OCI-LY3 (cell line): ENCODE data around the gene PLXNC1.
A peak's percentile ranks its signal among the peaks of the same experiment; 100 is the strongest.

Experiments used
- H2AFZ ChIP-seq: fragments of 200-600, 300-600 bp; shearing (Covaris generic); 2 replicates; pipeline ENCODE4 v1.6.0; 2014; ENCODE audit warnings: antibody characterized with exemption, low read depth, low read length
- H3K27ac ChIP-seq: fragments of 200-600, 300-600 bp; sonication (generic); 2 replicates; pipeline ENCODE4 v1.5.1; 2014; ENCODE audit warnings: mild to moderate bottlenecking, low read length, moderate library complexity, mixed read lengths
- H3K27me3 ChIP-seq: fragments of 200-600, 300-600 bp; sonication (generic); 2 replicates; pipeline ENCODE4 v1.6.1; 2014; ENCODE audit warnings: low read depth, low read length, mixed read lengths
- H3K36me3 ChIP-seq: fragments of 200-600, 300-600 bp; sonication (generic); replicated peaks from 2 replicates; pipeline ENCODE3; 2014; ENCODE audit warnings: low read depth, low read length, mixed read lengths
- H3K4me1 ChIP-seq: fragments of 300-600, 200-600 bp; sonication (generic); 2 replicates; pipeline ENCODE4 v1.6.1; 2014; ENCODE audit warnings: low read length, mixed read lengths
- H3K4me2 ChIP-seq: fragments of 200-600, 300-600 bp; sonication (generic); 2 replicates; pipeline ENCODE4 v1.6.1; 2014; ENCODE audit warnings: low read length, mixed read lengths
- H3K4me3 ChIP-seq: fragments of 300-600, 200-600 bp; sonication (generic); 2 replicates; pipeline ENCODE4 v1.5.1; 2014; ENCODE audit warnings: antibody characterized with exemption, mild to moderate bottlenecking, low read length, moderate library complexity
- H3K79me2 ChIP-seq: fragments of 300-600, 200-600 bp; shearing (Covaris generic); 2 replicates; pipeline ENCODE4 v1.6.1; 2014; ENCODE audit warnings: mild to moderate bottlenecking, low read length, mixed read lengths
- H3K9ac ChIP-seq: fragments of 300-600, 200-600 bp; shearing (Covaris generic); 2 replicates; pipeline ENCODE4 v1.6.0; 2014; ENCODE audit warnings: mild to moderate bottlenecking, low read length, moderate library complexity
- H3K9me3 ChIP-seq: fragments of 200-600, 300-600 bp; shearing (Covaris generic); 2 replicates; pipeline ENCODE4 v1.6.1; 2014; ENCODE audit warnings: low read length, mixed read lengths; ENCODE audit not compliant: insufficient read depth
- H4K20me1 ChIP-seq: fragments of 200-600, 300-600 bp; sonication (generic); 2 replicates; pipeline ENCODE4 v1.6.1; 2016; ENCODE audit warnings: low read length, mixed read lengths; ENCODE audit not compliant: insufficient read depth
- CTCF ChIP-seq: fragments of 200-600, 300-600 bp; sonication (generic); IDR thresholded peaks from 2 replicates; pipeline ENCODE4 v1.5.1; 2014; ENCODE audit warnings: antibody characterized with exemption, low read length, low read depth
- EZH2phosphoT487 ChIP-seq: fragments of 200-600 bp; shearing (Covaris generic); IDR thresholded peaks from 2 replicates; pipeline ENCODE4 v1.6.1; 2018; ENCODE audit warnings: antibody characterized with exemption, mixed run types, low read depth

Gene PLXNC1

GRCh38 chr12:94244165-94245133 is 96.1 kb downstream of the PLXNC1 start:
- Histone ChIP-seq H3K9ac (no peak overlapping the region), H3K4me2 (peak overlapping the region; percentile 37), H3K27me3 (peaks cover 18% of the 10 kb centered on the region; the same call in 1 of the 2 replicates), H3K9me3 (no peaks in the 10 kb centered on the region), H3K79me2 (no peaks in the 10 kb centered on the region), H4K20me1 (no peaks in the 10 kb centered on the region), H3K4me1 (peaks cover 30% of the 10 kb centered on the region), H3K27ac (no peak overlapping the region), H3K4me3 (no peak overlapping the region), H2AFZ (peak overlapping the region; percentile 62; the same call in 1 of the 2 replicates), H3K36me3 (no peaks in the 10 kb centered on the region)
- TF ChIP-seq CTCF = no peak
- TF ChIP-seq EZH2phosphoT487 = no peak

GRCh38 chr12:94245631-94246383 is 97.4 kb downstream of the PLXNC1 start:
- Histone ChIP-seq H3K4me1 (peaks cover 18% of the 10 kb centered on the region), H3K27me3 (peaks cover 15% of the 10 kb centered on the region; the same call in 1 of the 2 replicates), H3K9ac (no peak overlapping the region), H3K4me2 (no peak overlapping the region), H3K79me2 (no peaks in the 10 kb centered on the region), H3K4me3 (no peak overlapping the region), H2AFZ (no peak overlapping the region), H3K9me3 (no peaks in the 10 kb centered on the region), H4K20me1 (no peaks in the 10 kb centered on the region), H3K27ac (no peak overlapping the region), H3K36me3 (no peaks in the 10 kb centered on the region)
- TF ChIP-seq EZH2phosphoT487 (no peak), CTCF (no peak)

- Histone ChIP-seq H3K4me1 (peaks cover 11% of the 10 kb centered on the region), H3K27ac (no peak overlapping the region), H3K36me3 (no peaks in the 10 kb centered on the region), H3K27me3 (peaks cover 5% of the 10 kb centered on the region; the same call in 1 of the 2 replicates), H3K9ac (no peak overlapping the region), H3K4me3 (no peak overlapping the region), H4K20me1 (no peaks in the 10 kb centered on the region), H3K9me3 (no peaks in the 10 kb centered on the region), H3K4me2 (no peak overlapping the region), H2AFZ (no peak overlapping the region), H3K79me2 (no peaks in the 10 kb centered on the region)
- TF ChIP-seq CTCF (no peak), EZH2phosphoT487 (no peak)
These were observed 98.9 kb downstream of the PLXNC1 start for GRCh38 chr12:94247246-94247645.

GRCh38 chr12:94248582-94248981 is 100.2 kb downstream of the PLXNC1 start:
- Histone ChIP-seq H3K9ac (no peak overlapping the region), H3K27ac (no peak overlapping the region), H3K9me3 (no peaks in the 10 kb centered on the region), H2AFZ (no peak overlapping the region), H4K20me1 (no peaks in the 10 kb centered on the region), H3K4me1 (peaks cover 11% of the 10 kb centered on the region), H3K36me3 (no peaks in the 10 kb centered on the region), H3K4me2 (no peak overlapping the region), H3K79me2 (no peaks in the 10 kb centered on the region), H3K4me3 (no peak overlapping the region), H3K27me3 (peaks cover 5% of the 10 kb centered on the region; the same call in 1 of the 2 replicates)
- TF ChIP-seq CTCF = no peak
- TF ChIP-seq EZH2phosphoT487 = no peak
